OCI-LY1 (cell line): ENCODE results near the gene BAIAP2L1.

ENCODE experiments used
- H2AFZ ChIP-seq: fragments of 200-600 bp; sonication (generic), shearing (Covaris generic); 2 replicates; pipeline ENCODE4 v1.6.0; 2014; ENCODE audit warnings: antibody characterized with exemption, mild to moderate bottlenecking, low read length
- H3F3A ChIP-seq: fragments of 200-600 bp; sonication (generic), shearing (Covaris generic); 2 replicates; pipeline ENCODE4 v1.6.0; 2014; ENCODE audit warnings: mild to moderate bottlenecking, antibody characterized with exemption, low read length, moderate library complexity; ENCODE audit not compliant: insufficient read depth
- H3K27ac ChIP-seq: fragments of 200-600 bp; sonication (generic); 2 replicates; pipeline ENCODE4 v1.5.1; 2014; ENCODE audit warnings: low read length, mixed run types, mild to moderate bottlenecking, low read depth; ENCODE audit not compliant: poor library complexity, severe bottlenecking
- H3K27me3 ChIP-seq: fragments of 200-600 bp; sonication (generic); 2 replicates; pipeline ENCODE4 v1.6.0; 2014; ENCODE audit warnings: antibody characterized with exemption, mild to moderate bottlenecking, low read length, moderate library complexity; ENCODE audit not compliant: insufficient read depth
- H3K36me3 ChIP-seq: fragments of 200-600 bp; sonication (generic); 2 replicates; pipeline ENCODE4 v1.6.1; 2014; ENCODE audit warnings: mild to moderate bottlenecking, antibody characterized with exemption, low read length, moderate library complexity, mixed read lengths; ENCODE audit not compliant: insufficient read depth
- H3K4me1 ChIP-seq: fragments of 200-600 bp; sonication (generic); 2 replicates; pipeline ENCODE4 v1.5.1; 2014; ENCODE audit warnings: mild to moderate bottlenecking, low read length, moderate library complexity; ENCODE audit not compliant: insufficient read depth, severe bottlenecking
- H3K4me2 ChIP-seq: fragments of 200-600 bp; sonication (generic), shearing (Covaris generic); 2 replicates; pipeline ENCODE4 v1.6.1; 2014; ENCODE audit warnings: low read length
- H3K4me3 ChIP-seq: fragments of 200-600 bp; sonication (generic); 2 replicates; pipeline ENCODE4 v1.5.1; 2014; ENCODE audit warnings: low read length, low read depth, mild to moderate bottlenecking, mixed read lengths; ENCODE audit not compliant: poor library complexity, severe bottlenecking
- H3K79me2 ChIP-seq: fragments of 200-600 bp; shearing (Covaris generic); 2 replicates; pipeline ENCODE4 v1.6.1; 2016; ENCODE audit warnings: mixed run types, low read length, mixed read lengths; ENCODE audit not compliant: insufficient read depth
- H3K9ac ChIP-seq: fragments of 200-600 bp; sonication (generic), shearing (Covaris generic); 2 replicates; pipeline ENCODE4 v1.6.1; 2014; ENCODE audit warnings: mild to moderate bottlenecking, low read length, mixed read lengths
- H3K9me2 ChIP-seq: fragments of 200-600 bp; sonication (generic), shearing (Covaris generic); 2 replicates; pipeline ENCODE4 v1.6.1; 2014; ENCODE audit warnings: low read depth, mild to moderate bottlenecking, low read length, mixed read lengths
- H3K9me3 ChIP-seq: fragments of 200-600 bp; shearing (Covaris generic); 2 replicates; pipeline ENCODE4 v1.6.1; 2014; ENCODE audit warnings: low read length, mixed read lengths
- H4K20me1 ChIP-seq: fragments of 200-600 bp; sonication (generic), shearing (Covaris generic); 2 replicates; pipeline ENCODE4 v1.6.0; 2016; ENCODE audit warnings: mild to moderate bottlenecking, low read length; ENCODE audit not compliant: insufficient read depth
- CTCF ChIP-seq: fragments of 200-600 bp; sonication (generic), shearing (Covaris generic); IDR thresholded peaks from 2 replicates; pipeline ENCODE4 v1.5.1; 2017; ENCODE audit warnings: mild to moderate bottlenecking, antibody characterized with exemption, low read length, moderate library complexity, mixed read lengths
- EZH2 ChIP-seq: fragments of 200-600 bp; sonication (generic), shearing (Covaris generic); IDR thresholded peaks from 2 replicates; pipeline ENCODE4 v1.8.0; 2017; ENCODE audit warnings: borderline replicate concordance, mixed run types, mild to moderate bottlenecking, antibody characterized with exemption, low read length, moderate library complexity, mixed read lengths

BAIAP2L1 gene

DNA sequence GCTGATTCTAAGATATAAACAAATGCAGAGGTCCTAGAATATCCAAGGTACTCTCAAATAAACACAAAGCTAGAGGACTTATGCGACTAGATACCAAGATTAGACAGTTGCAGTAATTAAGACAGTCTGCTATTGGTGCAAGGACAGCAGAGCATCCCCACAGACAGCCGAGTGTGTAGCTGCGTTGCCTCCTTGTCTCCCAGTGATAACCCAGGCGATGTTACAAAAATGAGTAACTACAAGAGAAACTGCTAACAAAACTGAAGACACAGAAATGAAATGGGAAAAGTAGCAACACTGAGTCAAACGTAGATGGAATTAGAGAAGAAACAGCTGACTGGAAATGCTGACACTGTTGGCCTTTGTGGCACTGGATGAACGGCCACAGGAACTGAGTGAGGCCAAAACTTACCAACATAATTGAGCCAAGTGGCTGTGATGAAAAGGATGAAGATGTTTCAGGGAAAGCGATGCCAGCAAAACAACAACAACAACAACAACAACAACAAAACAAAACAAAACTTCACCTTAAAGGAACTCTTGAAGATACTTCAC is 54.3 kb downstream of the BAIAP2L1 start:
- H3K9me3 ChIP-seq = no peaks in the 10 kb centered on the region
- H3K9ac ChIP-seq = no peak overlapping the region
- H3F3A ChIP-seq = no peaks in the 10 kb centered on the region
- H3K4me2 ChIP-seq = no peak overlapping the region
- H3K9me2 ChIP-seq = no peaks in the 10 kb centered on the region
- H2AFZ ChIP-seq = no peak overlapping the region
- H3K27ac ChIP-seq = no peak overlapping the region
- H4K20me1 ChIP-seq = no peaks in the 10 kb centered on the region
- H3K4me1 ChIP-seq = no peaks in the 10 kb centered on the region
- H3K4me3 ChIP-seq = no peak overlapping the region
- no peaks in the 10 kb centered on the region for H3K79me2 ChIP-seq
- H3K36me3 ChIP-seq = no peaks in the 10 kb centered on the region
- TF ChIP-seq EZH2 (no peak), CTCF (no peak)
- H3K27me3 ChIP-seq = no peaks in the 10 kb centered on the region; the same call in 1 of the 2 replicates

DNA sequence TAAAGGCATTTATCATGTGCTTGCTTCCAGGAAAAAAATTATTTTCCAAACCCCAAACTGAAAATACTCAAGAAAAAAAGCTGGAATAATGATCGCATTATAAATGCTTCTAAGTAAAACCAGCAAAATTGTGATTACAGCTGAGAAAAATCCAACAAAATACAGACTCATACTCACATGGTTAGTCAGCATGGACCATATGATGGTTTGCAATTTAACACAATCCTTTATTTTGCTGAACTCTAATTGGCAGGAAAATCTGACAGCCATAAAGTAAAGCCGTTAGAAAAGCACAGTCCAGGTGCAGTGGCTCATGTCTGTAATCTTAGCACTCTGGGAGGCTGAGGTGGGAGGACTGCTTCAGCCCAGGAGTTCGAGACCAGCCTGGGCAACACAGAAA is 59.8 kb downstream of the BAIAP2L1 start:
- H3K4me2 ChIP-seq = no peak overlapping the region
- no peaks in the 10 kb centered on the region for H3K36me3 ChIP-seq
- TF ChIP-seq EZH2 (no peak), CTCF (no peak)
- H3K27ac ChIP-seq = no peak overlapping the region
- 0 out of 2 replicates have a peak, but pooled peaks cover 4% of the 10 kb centered on the region for H3K27me3 ChIP-seq
- no peaks in the 10 kb centered on the region for H3K79me2 ChIP-seq
- no peak overlapping the region for H3K4me3 ChIP-seq
- no peak overlapping the region for H3K9ac ChIP-seq
- H3K9me2 ChIP-seq = no peaks in the 10 kb centered on the region
- H2AFZ ChIP-seq = no peak overlapping the region
- no peaks in the 10 kb centered on the region for H3K4me1 ChIP-seq
- H3K9me3 ChIP-seq = no peaks in the 10 kb centered on the region
- no peaks in the 10 kb centered on the region for H3F3A ChIP-seq
- no peaks in the 10 kb centered on the region for H4K20me1 ChIP-seq

- H3K9ac ChIP-seq = no peak overlapping the region
- no peak overlapping the region for H3K4me3 ChIP-seq
- H3F3A ChIP-seq = no peaks in the 10 kb centered on the region
- no peak overlapping the region for H2AFZ ChIP-seq
- no peaks in the 10 kb centered on the region for H4K20me1 ChIP-seq
- no peaks in the 10 kb centered on the region for H3K9me3 ChIP-seq
- no peak for TF ChIP-seq CTCF
- TF ChIP-seq EZH2 = no peak
- no peaks in the 10 kb centered on the region for H3K36me3 ChIP-seq
- no peaks in the 10 kb centered on the region for H3K79me2 ChIP-seq
- H3K27me3 ChIP-seq = 0 out of 2 replicates have a peak, but pooled peaks cover 4% of the 10 kb centered on the region
- H3K4me1 ChIP-seq = no peaks in the 10 kb centered on the region
- H3K27ac ChIP-seq = no peak overlapping the region
- no peak overlapping the region for H3K4me2 ChIP-seq
- H3K9me2 ChIP-seq = no peaks in the 10 kb centered on the region
Observed at GRCh38 chr7:98339043-98339442, 61.8 kb downstream of the BAIAP2L1 start.
